SK-N-SH (cell line): ENCODE results near the gene NT5DC3. TPM values are rescaled to one million over a fixed set of nuclear protein-coding genes. Genes with fewer than 3 reads are reported as not detected.

Source experiments
- CTCF ChIA-PET: fragments of 300-600, 350-600 bp; formaldehyde crosslinking; extraction: SDS; loops from one replicate; lab custom pipeline; 2021; lab: Yijun Ruan, JAX
- POLR2A ChIA-PET: fragments of 350-600 bp; sonication (Branson Sonifier 250); formaldehyde crosslinking; extraction: SDS; loops from one replicate; lab custom pipeline; 2020; ENCODE audit warnings: antibody characterized with exemption, inconsistent platforms; lab: Yijun Ruan, JAX
- DNase-seq: peaks from one replicate; pipeline ENCODE4 v3.0.0; 2012
- H2AFZ ChIP-seq: fragments of 200-600 bp; sonication (generic); 2 replicates; pipeline ENCODE4 v1.8.1; 2016; ENCODE audit warnings: antibody characterized with exemption, mild to moderate bottlenecking, low read depth
- H3F3A ChIP-seq: fragments of 200-600 bp; sonication (generic); replicated peaks from 2 replicates; pipeline ENCODE3; 2016; ENCODE audit warnings: antibody characterized with exemption, mild to moderate bottlenecking; ENCODE audit not compliant: insufficient read depth
- H3K27ac ChIP-seq, 2 experiments: fragments of 200-500 bp in 1 of 2; fragments of 200-600 bp in 1 of 2; sonication (Bioruptor generic) in 1 of 2; sonication (generic), shearing (Covaris generic) in 1 of 2; 2 replicates each; pipeline versions ENCODE4 v1.5.1 to v1.6.1; 2014 to 2016; ENCODE audit warnings: low read depth in 2 of 2, inconsistent platforms in 1 of 2, low read length in 1 of 2, mild to moderate bottlenecking in 1 of 2, mixed read lengths in 1 of 2
- H3K27me3 ChIP-seq: fragments of 200-600 bp; sonication (generic), shearing (Covaris generic); 2 replicates; pipeline ENCODE4 v1.6.1; 2016; ENCODE audit warnings: mixed run types; ENCODE audit not compliant: insufficient read depth
- H3K36me3 ChIP-seq, 2 experiments: fragments of 200-500 bp in 1 of 2; fragments of 200-600 bp in 1 of 2; sonication (Bioruptor generic) in 1 of 2; sonication (generic) in 1 of 2; replicated peaks in 1 of 2; 2 replicates each; pipeline versions ENCODE3 to v1.5.1; 2014 to 2016; ENCODE audit warnings: low read length in 1 of 2, mild to moderate bottlenecking in 1 of 2; ENCODE audit not compliant: insufficient read depth in 2 of 2, control insufficient read depth in 1 of 2
- H3K4me1 ChIP-seq, 2 experiments: fragments of 200-500 bp in 1 of 2; fragments of 200-600 bp in 1 of 2; sonication (Bioruptor generic) in 1 of 2; sonication (generic), shearing (Covaris generic) in 1 of 2; 2 replicates each; pipeline versions ENCODE4 v1.5.1 to v1.6.1; 2014 to 2016; ENCODE audit warnings: low read depth in 1 of 2, low read length in 1 of 2, mixed run types in 1 of 2; ENCODE audit not compliant: insufficient read depth in 2 of 2, control insufficient read depth in 1 of 2
- H3K4me2 ChIP-seq: fragments of 200-600 bp; sonication (generic), shearing (Covaris generic); 2 replicates; pipeline ENCODE4 v1.6.1; 2017; ENCODE audit warnings: mixed run types
- H3K4me3 ChIP-seq, 2 experiments: fragments of 200-500 bp in 1 of 2; fragments of 200-600 bp in 1 of 2; sonication (Bioruptor generic) in 1 of 2; sonication (generic), shearing (Covaris generic) in 1 of 2; 2 replicates each; pipeline versions ENCODE4 v1.5.1 to v1.8.1; 2014 to 2016; ENCODE audit warnings: low read depth in 2 of 2, inconsistent platforms in 1 of 2, low read length in 1 of 2, mild to moderate bottlenecking in 1 of 2, mixed read lengths in 1 of 2, moderate library complexity in 1 of 2
- H3K79me2 ChIP-seq: fragments of 200-600 bp; sonication (generic); 2 replicates; pipeline ENCODE4 v1.8.1; 2017; ENCODE audit warnings: mild to moderate bottlenecking; ENCODE audit not compliant: insufficient read depth
- H3K9ac ChIP-seq: fragments of 200-600 bp; sonication (generic); 2 replicates; pipeline ENCODE4 v1.6.1; 2017; ENCODE audit warnings: mixed run types
- H3K9me2 ChIP-seq: fragments of 200-600 bp; sonication (generic); 2 replicates; pipeline ENCODE4 v1.6.1; 2017; ENCODE audit warnings: mixed run types
- H3K9me3 ChIP-seq: fragments of 200-600 bp; sonication (generic); 2 replicates; pipeline ENCODE4 v1.6.1; 2017; ENCODE audit warnings: mixed run types, mild to moderate bottlenecking, moderate library complexity
- H4K20me1 ChIP-seq: fragments of 200-600 bp; sonication (generic); 2 replicates; pipeline ENCODE4 v1.6.1; 2017; ENCODE audit warnings: mild to moderate bottlenecking, mixed run types; ENCODE audit not compliant: insufficient read depth
- ELF1 ChIP-seq: IDR thresholded peaks from 2 replicates; pipeline ENCODE4 v1.4.0; 2012
- FOSL2 ChIP-seq: IDR thresholded peaks from 2 replicates; pipeline ENCODE4 v1.4.0; 2012; ENCODE audit warnings: low read depth, mild to moderate bottlenecking, moderate library complexity, borderline replicate concordance
- FOXM1 ChIP-seq: IDR thresholded peaks from 2 replicates; pipeline ENCODE4 v1.4.0; 2012; ENCODE audit warnings: low read depth, mild to moderate bottlenecking
- JUND ChIP-seq: IDR thresholded peaks from 2 replicates; pipeline ENCODE4 v1.4.0; 2012
- MAX ChIP-seq: IDR thresholded peaks from 2 replicates; pipeline ENCODE4 v1.4.0; 2012; ENCODE audit warnings: low read depth
- MEF2A ChIP-seq: IDR thresholded peaks from 2 replicates; pipeline ENCODE4 v1.4.0; 2012; ENCODE audit warnings: low read depth, borderline replicate concordance
- RAD21 ChIP-seq: IDR thresholded peaks from 2 replicates; pipeline ENCODE4 v1.6.1; 2012; ENCODE audit warnings: mild to moderate bottlenecking, low read length
- RCOR1 ChIP-seq: fragments of 150-350 bp; IDR thresholded peaks from 2 replicates; pipeline ENCODE4 v1.6.1; 2017; ENCODE audit warnings: antibody characterized with exemption, low read length
- RFX5 ChIP-seq: IDR thresholded peaks from 2 replicates; pipeline ENCODE4 v1.6.1; 2012; ENCODE audit warnings: mild to moderate bottlenecking, improper control_type of control experiment, low read length
- RXRA ChIP-seq: IDR thresholded peaks from 2 replicates; pipeline ENCODE4 v1.4.0; 2012; ENCODE audit warnings: low read depth, mild to moderate bottlenecking, borderline replicate concordance
- SMC3 ChIP-seq: IDR thresholded peaks from 2 replicates; pipeline ENCODE4 v1.6.1; 2012; ENCODE audit warnings: low read depth, low read length, improper control_type of control experiment
- TEAD4 ChIP-seq: IDR thresholded peaks from 2 replicates; pipeline ENCODE4 v1.4.0; 2012; ENCODE audit warnings: mild to moderate bottlenecking, borderline replicate concordance; ENCODE audit not compliant: insufficient read depth
- WGBS: methylation state at CpG from one replicate; pipeline ENCODE4 v1.1.6; 2017; ENCODE audit warnings: low lambda C conversion rate; 5-methylcytosine and 5-hydroxymethylcytosine counted together
- polyA plus RNA-seq, 3 experiments: library from polyadenylated mRNA; depleted of rRNA; stranded (reverse); fragments of >200 nt; gene quantifications; 2 replicates each; pipeline ENCODE4 v1.2.3, GENCODE V29; 2012
- TF ChIP-seq, protein P1 (sequence below): IDR thresholded peaks from 2 replicates; pipeline ENCODE4 v1.6.1; 2012; ENCODE audit warnings: mild to moderate bottlenecking, low read depth, low read length, moderate library complexity
- TF ChIP-seq, protein P2 (sequence below): fragments of 200-600 bp; sonication (generic); IDR thresholded peaks from 2 replicates; pipeline ENCODE4 v1.6.1; 2017; ENCODE audit warnings: antibody characterized with exemption, mild to moderate bottlenecking, moderate library complexity

Gene NT5DC3
- polyA plus RNA-seq, 1 of the 3 experiments (the other 2 are of a cell fraction), result 11.0 TPM

DNA sequence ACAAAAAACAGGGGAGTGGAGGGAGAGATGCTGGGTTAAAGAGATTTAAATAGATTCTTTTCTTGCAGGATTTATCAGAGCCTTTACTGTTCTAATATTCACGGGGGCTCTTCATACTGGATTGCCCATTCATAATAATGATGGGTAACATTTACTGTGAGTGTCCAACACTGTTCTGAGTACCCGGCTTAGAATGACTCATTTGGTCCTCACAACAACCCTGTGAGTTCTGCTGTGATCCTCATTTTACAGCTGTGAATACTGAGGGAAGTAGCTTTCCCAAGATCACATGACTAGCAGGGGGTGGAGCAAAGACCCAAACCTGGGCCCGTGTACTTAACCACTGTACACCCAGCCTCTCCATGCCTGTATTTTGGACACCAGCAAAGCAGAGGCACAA, 113.4 kb downstream of the NT5DC3 start:
- no peak overlapping the region for H3K4me2 ChIP-seq
- ChIA-PET POLR2A (no interaction called here), CTCF (interaction anchor here (0.6 to 0.7 kb wide), 2 partner anchors 10 to 13 kb away, joined by 3 read pairs; no protein-coding TSS in a partner anchor)
- H2AFZ ChIP-seq, result no peak overlapping the region
- H3K4me3 ChIP-seq, result no peak overlapping the region
- H3K9ac ChIP-seq, result no peak overlapping the region
- no peaks in the 10 kb centered on the region for H3K27me3 ChIP-seq
- TF ChIP-seq RXRA, result no peak
- TF ChIP-seq, protein P1, sequence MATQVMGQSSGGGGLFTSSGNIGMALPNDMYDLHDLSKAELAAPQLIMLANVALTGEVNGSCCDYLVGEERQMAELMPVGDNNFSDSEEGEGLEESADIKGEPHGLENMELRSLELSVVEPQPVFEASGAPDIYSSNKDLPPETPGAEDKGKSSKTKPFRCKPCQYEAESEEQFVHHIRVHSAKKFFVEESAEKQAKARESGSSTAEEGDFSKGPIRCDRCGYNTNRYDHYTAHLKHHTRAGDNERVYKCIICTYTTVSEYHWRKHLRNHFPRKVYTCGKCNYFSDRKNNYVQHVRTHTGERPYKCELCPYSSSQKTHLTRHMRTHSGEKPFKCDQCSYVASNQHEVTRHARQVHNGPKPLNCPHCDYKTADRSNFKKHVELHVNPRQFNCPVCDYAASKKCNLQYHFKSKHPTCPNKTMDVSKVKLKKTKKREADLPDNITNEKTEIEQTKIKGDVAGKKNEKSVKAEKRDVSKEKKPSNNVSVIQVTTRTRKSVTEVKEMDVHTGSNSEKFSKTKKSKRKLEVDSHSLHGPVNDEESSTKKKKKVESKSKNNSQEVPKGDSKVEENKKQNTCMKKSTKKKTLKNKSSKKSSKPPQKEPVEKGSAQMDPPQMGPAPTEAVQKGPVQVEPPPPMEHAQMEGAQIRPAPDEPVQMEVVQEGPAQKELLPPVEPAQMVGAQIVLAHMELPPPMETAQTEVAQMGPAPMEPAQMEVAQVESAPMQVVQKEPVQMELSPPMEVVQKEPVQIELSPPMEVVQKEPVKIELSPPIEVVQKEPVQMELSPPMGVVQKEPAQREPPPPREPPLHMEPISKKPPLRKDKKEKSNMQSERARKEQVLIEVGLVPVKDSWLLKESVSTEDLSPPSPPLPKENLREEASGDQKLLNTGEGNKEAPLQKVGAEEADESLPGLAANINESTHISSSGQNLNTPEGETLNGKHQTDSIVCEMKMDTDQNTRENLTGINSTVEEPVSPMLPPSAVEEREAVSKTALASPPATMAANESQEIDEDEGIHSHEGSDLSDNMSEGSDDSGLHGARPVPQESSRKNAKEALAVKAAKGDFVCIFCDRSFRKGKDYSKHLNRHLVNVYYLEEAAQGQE, result no peak
- TF ChIP-seq FOSL2, result no peak
- TF ChIP-seq RFX5, result no peak
- TF ChIP-seq JUND, result no peak
- TF ChIP-seq TEAD4, result no peak
- TF ChIP-seq RCOR1, result no peak
- no peak for TF ChIP-seq MEF2A
- no peak for TF ChIP-seq SMC3
- TF ChIP-seq ELF1, result no peak
- TF ChIP-seq, protein P2, sequence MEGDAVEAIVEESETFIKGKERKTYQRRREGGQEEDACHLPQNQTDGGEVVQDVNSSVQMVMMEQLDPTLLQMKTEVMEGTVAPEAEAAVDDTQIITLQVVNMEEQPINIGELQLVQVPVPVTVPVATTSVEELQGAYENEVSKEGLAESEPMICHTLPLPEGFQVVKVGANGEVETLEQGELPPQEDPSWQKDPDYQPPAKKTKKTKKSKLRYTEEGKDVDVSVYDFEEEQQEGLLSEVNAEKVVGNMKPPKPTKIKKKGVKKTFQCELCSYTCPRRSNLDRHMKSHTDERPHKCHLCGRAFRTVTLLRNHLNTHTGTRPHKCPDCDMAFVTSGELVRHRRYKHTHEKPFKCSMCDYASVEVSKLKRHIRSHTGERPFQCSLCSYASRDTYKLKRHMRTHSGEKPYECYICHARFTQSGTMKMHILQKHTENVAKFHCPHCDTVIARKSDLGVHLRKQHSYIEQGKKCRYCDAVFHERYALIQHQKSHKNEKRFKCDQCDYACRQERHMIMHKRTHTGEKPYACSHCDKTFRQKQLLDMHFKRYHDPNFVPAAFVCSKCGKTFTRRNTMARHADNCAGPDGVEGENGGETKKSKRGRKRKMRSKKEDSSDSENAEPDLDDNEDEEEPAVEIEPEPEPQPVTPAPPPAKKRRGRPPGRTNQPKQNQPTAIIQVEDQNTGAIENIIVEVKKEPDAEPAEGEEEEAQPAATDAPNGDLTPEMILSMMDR, result no peak
- no peak for TF ChIP-seq MAX
- TF ChIP-seq FOXM1, result no peak
- TF ChIP-seq RAD21, result no peak
- no peaks in the 10 kb centered on the region for H3F3A ChIP-seq
- H4K20me1 ChIP-seq, result no peaks in the 10 kb centered on the region
- H3K79me2 ChIP-seq, result no peaks in the 10 kb centered on the region
- no peak for DNase-seq
- H3K9me3 ChIP-seq, result no peaks in the 10 kb centered on the region
- H3K9me2 ChIP-seq, result no peaks in the 10 kb centered on the region
- no peak overlapping the region for H3K27ac ChIP-seq
- H3K4me1 ChIP-seq, result no peaks in the 10 kb centered on the region
- 40% methylated on average over 3 of the region's 3 CpGs for WGBS
- H3K36me3 ChIP-seq, result no peaks in the 10 kb centered on the region
